ENCODE data around the gene EPHB1. TPM values are rescaled to one million over a fixed set of nuclear protein-coding genes. Genes with fewer than 3 reads are reported as not detected.

Gene EPHB1
- total RNA-seq, 1 experiment from 2014 or later: 0.86 TPM

GRCh38 chr3:134934933-134935332, 139.9 kb downstream of the EPHB1 start:
- TF ChIP-seq RAD21 (IDR thresholded peaks at IDR 0.05; ENCODE audit: low read depth) (no peak), CEBPB (IDR thresholded peaks at IDR 0.05; ENCODE audit: low read depth) (no peak), MAX (IDR thresholded peaks at IDR 0.05) (no peak), SRF (IDR thresholded peaks at IDR 0.05; ENCODE audit: low read depth) (no peak), ZNF274 (IDR thresholded peaks at IDR 0.05; ENCODE audit: low read depth, low read length) (no peak)
- ChIA-PET POLR2A (no interaction called here), CTCF (no interaction called here), RAD21 (ENCODE audit: low non-redundant PET in 1 of 2, low total read pairs in 2 of 2, uncharacterized antibody in 2 of 2, unreplicated experiment in 2 of 2) (no interaction called here)
- Histone ChIP-seq H3K9ac (ENCODE audit: low read length) (no peak overlapping the region), H4K20me1 (ENCODE audit: insufficient read depth) (no peaks in the 10 kb centered on the region), H3K27me3 (ENCODE audit: insufficient read depth, low read length) (peaks cover 5% of the 10 kb centered on the region; the same call in 1 of the 2 replicates), H3K4me3 (replicated peaks in 1 of 2; ENCODE audit: low read depth in 1 of 2, low read length in 2 of 2) (no peak overlapping the region), H3K9me3 (ENCODE audit: control insufficient read depth in 1 of 2, insufficient read depth in 1 of 2, low read depth in 1 of 2, low read length in 2 of 2) (no peaks in the 10 kb centered on the region), H3K4me1 (ENCODE audit: control insufficient read depth in 1 of 2, insufficient read depth in 2 of 2, low read length in 2 of 2) (no peaks in the 10 kb centered on the region), H2AFZ (ENCODE audit: low read depth, low read length, poor library complexity, severe bottlenecking) (no peak overlapping the region), H3K9me2 (ENCODE audit: insufficient read depth) (no peaks in the 10 kb centered on the region), H3K4me2 (ENCODE audit: low read length) (no peak overlapping the region), H3K27ac (ENCODE audit: low read depth, low read length) (no peak overlapping the region), H3K36me3 (ENCODE audit: control insufficient read depth in 1 of 2, insufficient read depth in 2 of 2, low read length in 2 of 2) (no peaks in the 10 kb centered on the region), H3K79me2 (ENCODE audit: insufficient read depth, low read length) (no peaks in the 10 kb centered on the region)
- intact Hi-C loops (cut with micrococcal nuclease): no loop called here
- BruUV-seq (replicated peaks): no TSS peak
- no peak for DNase-seq (ENCODE audit: low read depth, low spot score)
- ATAC-seq: no peak

- RAD21 ChIA-PET (ENCODE audit: low non-redundant PET in 1 of 2, low total read pairs in 2 of 2, uncharacterized antibody in 2 of 2, unreplicated experiment in 2 of 2): no interaction called here
- TF ChIP-seq ZFX (IDR thresholded peaks at IDR 0.05) (no peak), POLR2A (IDR thresholded peaks at IDR 0.05; ENCODE audit: borderline replicate concordance, extremely low read depth, insufficient read depth, insufficient read length) (no peak), EGR1 (IDR thresholded peaks at IDR 0.05; ENCODE audit: low read depth) (no peak), RAD21 (IDR thresholded peaks at IDR 0.05; ENCODE audit: low read depth) (no peak), TCF7L2 (IDR thresholded peaks at IDR 0.05; ENCODE audit: borderline replicate concordance, extremely low read depth, insufficient read depth, insufficient read length) (no peak), CBX3 (IDR thresholded peaks at IDR 0.05; ENCODE audit: low read depth) (no peak), EZH2 (IDR thresholded peaks at IDR 0.05) (no peak), SIN3A (IDR thresholded peaks at IDR 0.05; ENCODE audit: low read depth) (no peak), CEBPB (IDR thresholded peaks at IDR 0.05; ENCODE audit: low read depth) (no peak), SP1 (IDR thresholded peaks at IDR 0.05; ENCODE audit: low read depth) (no peak), ZBTB33 (IDR thresholded peaks at IDR 0.05; ENCODE audit: extremely low read depth, insufficient replicate concordance, low read length) (no peak), YY1 (IDR thresholded peaks at IDR 0.05; ENCODE audit: extremely low read depth, insufficient replicate concordance, low read depth, low read length) (no peak), POLR2AphosphoS5 (IDR thresholded peaks at IDR 0.05; ENCODE audit: low read depth, low read length) (no peak), FOSL1 (IDR thresholded peaks at IDR 0.05; ENCODE audit: low read depth) (no peak)
- Histone ChIP-seq H3K36me3 (ENCODE audit: control insufficient read depth in 1 of 2, insufficient read depth in 2 of 2, low read length in 2 of 2) (no peaks in the 10 kb centered on the region), H3K4me2 (ENCODE audit: low read length) (no peak overlapping the region), H3K79me2 (ENCODE audit: insufficient read depth, low read length) (no peaks in the 10 kb centered on the region), H3K4me1 (ENCODE audit: control insufficient read depth in 1 of 2, insufficient read depth in 2 of 2, low read length in 2 of 2) (no peaks in the 10 kb centered on the region), H3K27ac (ENCODE audit: low read depth, low read length) (no peak overlapping the region), H3K9me3 (ENCODE audit: control insufficient read depth in 1 of 2, insufficient read depth in 1 of 2, low read depth in 1 of 2, low read length in 2 of 2) (no peaks in the 10 kb centered on the region), H2AFZ (ENCODE audit: low read depth, low read length, poor library complexity, severe bottlenecking) (no peak overlapping the region), H4K20me1 (ENCODE audit: insufficient read depth) (no peaks in the 10 kb centered on the region), H3K9me2 (ENCODE audit: insufficient read depth) (no peaks in the 10 kb centered on the region), H3K27me3 (ENCODE audit: insufficient read depth, low read length) (no peaks in the 10 kb centered on the region), H3K9ac (ENCODE audit: low read length) (no peak overlapping the region), H3K4me3 (replicated peaks in 1 of 2; ENCODE audit: low read depth in 1 of 2, low read length in 2 of 2) (no peak overlapping the region)
- POLR2A ChIA-PET: no interaction called here
- CTCF ChIA-PET: no interaction called here
- no TSS peak for BruUV-seq (replicated peaks)
- intact Hi-C loops (cut with micrococcal nuclease): no loop called here
- DNase-seq (ENCODE audit: low read depth, low spot score) (no peak), ATAC-seq (no peak)
Measured at GRCh38 chr3:134937256-134938028, 142.4 kb downstream of the EPHB1 start.

Measured in HCT116 (cell line).